Sciatic nerve (tissue), 1 donor: Measurements from ENCODE around the gene COL13A1. TPM values are rescaled to one million over a fixed set of nuclear protein-coding genes. Genes with fewer than 3 reads are reported as not detected.

ENCODE experiments used
- total RNA-seq: library from RNA; stranded (reverse); fragmentation: NEBNext Ultra II Directional; extraction: Animal tissue kit (Norgen Biotek cat#: 25700); gene quantifications from one replicate; pipeline ENCODE4 v1.2.1, GENCODE V29; 2021
- donor health status: DM: no; HTN: no; CAD: no.

The COL13A1 gene
- total RNA-seq, 1 donor from 2014 or later, result 1.0 TPM

Other genes starting within 250 kb of the COL13A1 start
- not detected for gene NEUROG3, start 228.5 kb upstream of the COL13A1 start, total RNA-seq
- 6.1 TPM for gene FAM241B, start 171.7 kb upstream of the COL13A1 start, total RNA-seq